Adrenal gland (tissue), 12 donors: ENCODE data around the gene LCE1E. TPM values are rescaled to one million over a fixed set of nuclear protein-coding genes. Genes with fewer than 3 reads are reported as not detected.

Source experiments
- DNase-seq, 7 donors: peaks; one replicate each; pipeline ENCODE4 v3.0.0-alpha.2; 2019 to 2020
- H3K27ac ChIP-seq, 5 donors: fragments of 200-600 bp; sonication (generic) in 4 of 5; 1 replicate in 3 of 5; 2 replicates in 2 of 5; pipeline versions ENCODE4 v1.5.1 to v1.8.0; 2016 to 2020; ENCODE audit warnings: mild to moderate bottlenecking in 1 of 5
- H3K27me3 ChIP-seq: fragments of 200-600 bp; 2 replicates; pipeline ENCODE4 v1.8.0; 2021
- H3K36me3 ChIP-seq, 2 donors: fragments of 200-600 bp; replicated peaks in 1 of 2; 1 replicate in 1 of 2; 2 replicates in 1 of 2; pipeline versions ENCODE4 v1.5.1 to v1.8.0; 2018 to 2022
- H3K4me1 ChIP-seq, 2 donors: fragments of 200-600 bp; replicated peaks in 1 of 2; 1 replicate in 1 of 2; 2 replicates in 1 of 2; pipeline versions ENCODE4 v1.5.1 to v1.8.0; 2018 to 2021
- H3K4me3 ChIP-seq, 4 donors: fragments of 200-600 bp; sonication (generic) in 3 of 4; one replicate each; pipeline ENCODE4 v1.5.1; 2016 to 2018
- H3K9me3 ChIP-seq, 3 donors: fragments of 200-600 bp; sonication (generic) in 1 of 3; replicated peaks in 1 of 3; 1 replicate in 2 of 3; 2 replicates in 1 of 3; pipeline versions ENCODE4 v1.5.1 to v1.8.0; 2016 to 2021
- POLR2A ChIP-seq, 2 donors: fragments of 450-650 bp; IDR thresholded peaks; one replicate each; pipeline ENCODE4 v1.6.1; 2017; ENCODE audit warnings: antibody characterized with exemption in 2 of 2, mild to moderate bottlenecking in 2 of 2, moderate library complexity in 1 of 2
- WGBS, 4 donors: extraction: QIAGEN DNeasy Blood & Tissue Kit in 2 of 4; methylation state at CpG; one replicate each; pipeline versions ENCODE4 v1.1.5 to v1.1.7; 2013 to 2017; 5-methylcytosine and 5-hydroxymethylcytosine counted together
- intact Hi-C, 2 donors: fragments of 100-400 bp; cut with DNase I; formaldehyde crosslinking; loops; one replicate each; pipeline versions ENCODE4 v1.14.1 to v1.15.0; 2022 to 2023
- polyA plus RNA-seq, 3 donors: library from polyadenylated mRNA; stranded (reverse); fragments of 200-250 nt in 2 of 3; fragments of 350-450 nt in 1 of 3; fragmentation: Illumina TruSeq in 1 of 3; extraction: RNeasy Lipid Tissue Mini Kit (QIAGEN cat#74804) in 1 of 3; gene quantifications; one replicate each; pipeline ENCODE4 v1.2.3, GENCODE V29; 2013 to 2014
- total RNA-seq, 9 donors: library from RNA; depleted of rRNA in 4 of 9; stranded (reverse); fragments of >200 nt in 4 of 9; fragments of 120-200 nt in 1 of 9; fragmentation: NEBNext Ultra II Directional in 1 of 9; extraction: Animal tissue kit (Norgen Biotek cat#: 25700) in 1 of 9; gene quantifications; one replicate each; pipeline versions ENCODE4 v1.1.0 to v1.2.4, GENCODE V29; 2013 to 2023
- TF ChIP-seq, protein P1 (sequence below), 6 experiments: fragments of 450-650 bp in 4 of 6; fragments of 200-600 bp in 2 of 6; sonication (generic) in 1 of 6; IDR thresholded peaks; 1 replicate in 5 of 6; 2 replicates in 1 of 6; pipeline versions ENCODE4 v1.5.1 to v1.8.0; 2016 to 2021; ENCODE audit warnings: antibody characterized with exemption in 6 of 6, mild to moderate bottlenecking in 2 of 6, moderate library complexity in 1 of 6
- donor health status: healthy with polysubstance abuse.
- donor health status: Bipolar disorder and iron deficiency.
- donor health status: DM: yes; HTN: yes; CAD: no.
- donor health status: DM: no; HTN: no; CAD: no.
- donor health status: DM: no; HTN: no; CAD: no.
- donor health status: DM: yes; HTN: yes; CAD: no.

The LCE1E gene
- total and polyA plus RNA-seq, 12 donors, result not detected

DNA sequence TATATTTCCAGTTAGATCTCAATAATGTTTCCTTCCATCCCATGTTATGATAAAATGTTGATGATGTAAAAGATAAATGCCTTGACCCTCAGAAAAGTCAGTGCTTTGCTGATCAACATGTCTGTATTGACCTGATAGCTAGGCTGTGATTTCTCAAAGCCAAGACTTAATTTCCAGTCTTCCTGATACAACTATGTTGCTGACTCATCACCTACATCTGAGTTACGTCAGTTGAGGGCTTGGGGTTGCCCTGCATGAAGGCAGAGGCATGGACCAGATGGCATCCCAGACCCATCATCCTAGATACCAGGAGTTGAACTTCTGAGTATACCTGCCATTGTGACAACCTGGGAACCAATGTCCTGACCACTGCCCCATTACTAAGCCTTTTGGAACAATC, 15.3 kb downstream of the LCE1E start:
- Histone ChIP-seq H3K4me3 (no peak overlapping the region), H3K4me1 (no peaks in the 10 kb centered on the region), H3K27me3 (no peaks in the 10 kb centered on the region), H3K27ac (no peak overlapping the region), H3K9me3 (no peaks in the 10 kb centered on the region), H3K36me3 (no peaks in the 10 kb centered on the region)
- 14 to 55% (median 41%) methylated on average over 1 of the region's 1 CpG for WGBS, 4 donors
- no peak for DNase-seq
- no peak for TF ChIP-seq POLR2A (IDR thresholded peaks at IDR 0.05)
- TF ChIP-seq, protein P1, sequence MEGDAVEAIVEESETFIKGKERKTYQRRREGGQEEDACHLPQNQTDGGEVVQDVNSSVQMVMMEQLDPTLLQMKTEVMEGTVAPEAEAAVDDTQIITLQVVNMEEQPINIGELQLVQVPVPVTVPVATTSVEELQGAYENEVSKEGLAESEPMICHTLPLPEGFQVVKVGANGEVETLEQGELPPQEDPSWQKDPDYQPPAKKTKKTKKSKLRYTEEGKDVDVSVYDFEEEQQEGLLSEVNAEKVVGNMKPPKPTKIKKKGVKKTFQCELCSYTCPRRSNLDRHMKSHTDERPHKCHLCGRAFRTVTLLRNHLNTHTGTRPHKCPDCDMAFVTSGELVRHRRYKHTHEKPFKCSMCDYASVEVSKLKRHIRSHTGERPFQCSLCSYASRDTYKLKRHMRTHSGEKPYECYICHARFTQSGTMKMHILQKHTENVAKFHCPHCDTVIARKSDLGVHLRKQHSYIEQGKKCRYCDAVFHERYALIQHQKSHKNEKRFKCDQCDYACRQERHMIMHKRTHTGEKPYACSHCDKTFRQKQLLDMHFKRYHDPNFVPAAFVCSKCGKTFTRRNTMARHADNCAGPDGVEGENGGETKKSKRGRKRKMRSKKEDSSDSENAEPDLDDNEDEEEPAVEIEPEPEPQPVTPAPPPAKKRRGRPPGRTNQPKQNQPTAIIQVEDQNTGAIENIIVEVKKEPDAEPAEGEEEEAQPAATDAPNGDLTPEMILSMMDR (IDR thresholded peaks at IDR 0.05), result no peak
- intact Hi-C loops, result no loop called here

DNA sequence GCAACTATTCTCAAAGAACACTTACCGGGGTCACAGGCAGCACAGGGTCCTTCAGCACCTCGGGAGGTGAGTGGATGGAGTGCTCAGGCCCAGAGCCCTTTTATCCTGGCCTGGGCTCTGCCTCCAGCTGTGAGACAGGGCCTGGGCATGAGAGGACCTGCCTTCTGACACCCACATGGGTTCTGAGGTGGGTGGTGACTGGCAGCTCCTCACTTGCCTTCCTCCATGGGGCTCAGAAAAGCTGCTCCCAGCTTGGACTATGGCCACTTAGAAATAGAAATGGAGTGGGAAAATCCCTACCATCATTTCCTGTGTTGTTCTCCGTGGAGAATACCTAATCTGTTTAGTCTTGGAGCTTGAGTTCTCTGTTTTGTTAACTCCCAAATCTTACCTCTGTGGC, 20.5 kb downstream of the LCE1E start, which contains the start of gene LCE1C:
TSS of gene LCE1C (minus strand) at position 76 of the 400 bp plus-strand sequence. CDS start 1,173 bp downstream, outside the sequence.
- no peaks in the 10 kb centered on the region for H3K4me1 ChIP-seq
- no peaks in the 10 kb centered on the region for H3K36me3 ChIP-seq
- H3K9me3 ChIP-seq, result no peaks in the 10 kb centered on the region
- no peak within 1 kb of the TSS for H3K27ac ChIP-seq
- H3K4me3 ChIP-seq, result no peak within 1 kb of the TSS
- intact Hi-C loops, result no loop called here
- no peaks in the 10 kb centered on the region for H3K27me3 ChIP-seq
- WGBS, 4 donors, result 48 to 63% (median 59%) methylated on average over 2 to 3 of the region's 3 CpGs
- TF ChIP-seq, protein P1 (IDR thresholded peaks at IDR 0.05), result no peak
- TF ChIP-seq POLR2A (IDR thresholded peaks at IDR 0.05), result no peak
- DNase-seq, result no peak

DNA sequence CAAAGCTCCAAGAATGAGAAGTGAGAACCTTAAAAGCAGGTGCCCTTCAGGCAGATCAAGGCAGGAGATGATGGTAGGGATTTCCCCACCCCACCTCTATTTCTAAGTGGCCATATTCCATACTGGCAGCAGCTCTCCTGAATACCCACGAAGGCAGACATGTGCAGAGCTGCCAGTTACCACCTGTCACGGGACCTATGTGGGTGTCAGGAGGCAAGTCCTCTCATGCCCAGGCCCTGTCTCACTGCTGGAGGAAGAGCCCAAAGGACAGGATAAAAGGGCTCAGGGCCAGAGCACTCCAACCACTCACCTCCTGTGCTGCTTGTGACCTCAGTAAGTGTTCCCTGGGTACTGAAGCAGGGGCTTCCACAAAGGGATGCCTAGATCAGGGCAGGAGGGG, 25.0 kb downstream of the LCE1E start:
- no peak for TF ChIP-seq POLR2A (IDR thresholded peaks at IDR 0.05)
- TF ChIP-seq, protein P1 (IDR thresholded peaks at IDR 0.05), result no peak
- no peak for DNase-seq
- H3K4me1 ChIP-seq, result no peaks in the 10 kb centered on the region
- no peak overlapping the region for H3K4me3 ChIP-seq
- intact Hi-C loops, result no loop called here
- no peaks in the 10 kb centered on the region for H3K9me3 ChIP-seq
- no peaks in the 10 kb centered on the region for H3K36me3 ChIP-seq
- H3K27ac ChIP-seq, result no peak overlapping the region
- WGBS, 4 donors, result 43 to 92% (median 74%) methylated on average over 1 to 2 of the region's 2 CpGs
- no peaks in the 10 kb centered on the region for H3K27me3 ChIP-seq

DNA sequence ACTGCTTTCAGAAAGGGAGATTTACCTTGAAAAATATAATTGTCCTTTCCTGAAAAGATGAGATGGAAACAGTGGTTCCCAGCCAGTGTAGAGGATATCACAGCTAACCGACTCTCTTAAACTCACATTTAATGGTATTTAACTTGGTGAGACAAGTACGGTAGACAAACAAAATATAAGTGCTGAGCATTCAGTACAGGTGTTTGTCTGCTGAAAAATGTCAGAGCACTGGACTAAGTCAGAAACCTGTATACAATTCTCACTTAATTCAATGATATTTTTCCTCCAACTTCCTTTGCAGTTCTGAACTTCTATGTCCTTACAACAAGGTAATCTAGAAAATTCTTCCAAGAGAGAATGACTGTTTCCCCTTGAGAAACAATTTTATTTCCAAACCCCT, 25.6 kb downstream of the LCE1E start, which contains the start of gene LCE1B:
TSS of gene LCE1B (plus strand) at position 301 of the 400 bp plus-strand sequence. CDS start 476 bp downstream, outside the sequence.
- Histone ChIP-seq H3K9me3 (no peaks in the 10 kb centered on the region), H3K27ac (no peak within 1 kb of the TSS), H3K27me3 (no peaks in the 10 kb centered on the region), H3K36me3 (no peaks in the 10 kb centered on the region), H3K4me3 (no peak within 1 kb of the TSS), H3K4me1 (no peaks in the 10 kb centered on the region)
- WGBS, 4 donors, result 79 to 86% (median 83%) methylated on average over 2 of the region's 2 CpGs
- intact Hi-C loops, result no loop called here
- DNase-seq, result no peak
- TF ChIP-seq, protein P1 (IDR thresholded peaks at IDR 0.05), result no peak
- no peak for TF ChIP-seq POLR2A (IDR thresholded peaks at IDR 0.05)
